ENCODE data around the gene LASP1NB.
"Not testable (repeated sequence)": the region's sequence is repeated elsewhere in the genome, so short reads cannot be mapped to it uniquely, and the experiment has no call there.

The LASP1NB gene

DNA sequence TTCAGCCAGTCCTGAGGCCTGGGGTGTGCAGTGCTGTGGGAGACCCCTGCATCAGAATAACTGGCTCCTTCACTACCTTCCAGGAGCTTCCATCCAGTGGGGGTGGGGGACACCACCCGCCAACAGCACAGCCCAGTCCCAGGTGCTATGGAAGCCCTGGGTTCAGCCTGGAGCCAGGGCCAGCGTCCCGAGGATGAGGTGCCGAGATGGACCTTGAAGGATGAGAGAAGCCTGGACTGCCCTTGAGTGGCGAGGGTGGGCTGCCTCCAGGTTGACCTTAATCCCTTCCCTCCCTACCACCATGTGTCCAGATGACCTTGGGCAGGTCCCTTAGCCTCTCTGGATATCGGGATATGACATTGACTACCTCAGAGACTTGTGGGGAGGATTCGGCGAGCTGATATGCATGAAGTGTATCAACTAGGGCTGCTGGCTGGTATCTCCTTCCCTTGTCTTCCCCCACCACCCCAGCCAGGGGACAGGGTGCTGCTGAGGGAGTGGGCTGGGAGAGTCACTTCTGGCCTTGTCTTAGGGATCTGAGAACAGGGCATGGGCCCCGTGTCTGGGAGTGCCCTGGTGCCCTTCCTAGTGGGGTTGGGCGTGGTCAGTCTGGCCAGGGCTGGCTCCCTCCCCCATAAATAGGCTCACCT, 14.2 kb upstream of the LASP1NB start:
- no peak for DNase-seq (ENCODE audit: low read depth)
- TF ChIP-seq, protein P1, sequence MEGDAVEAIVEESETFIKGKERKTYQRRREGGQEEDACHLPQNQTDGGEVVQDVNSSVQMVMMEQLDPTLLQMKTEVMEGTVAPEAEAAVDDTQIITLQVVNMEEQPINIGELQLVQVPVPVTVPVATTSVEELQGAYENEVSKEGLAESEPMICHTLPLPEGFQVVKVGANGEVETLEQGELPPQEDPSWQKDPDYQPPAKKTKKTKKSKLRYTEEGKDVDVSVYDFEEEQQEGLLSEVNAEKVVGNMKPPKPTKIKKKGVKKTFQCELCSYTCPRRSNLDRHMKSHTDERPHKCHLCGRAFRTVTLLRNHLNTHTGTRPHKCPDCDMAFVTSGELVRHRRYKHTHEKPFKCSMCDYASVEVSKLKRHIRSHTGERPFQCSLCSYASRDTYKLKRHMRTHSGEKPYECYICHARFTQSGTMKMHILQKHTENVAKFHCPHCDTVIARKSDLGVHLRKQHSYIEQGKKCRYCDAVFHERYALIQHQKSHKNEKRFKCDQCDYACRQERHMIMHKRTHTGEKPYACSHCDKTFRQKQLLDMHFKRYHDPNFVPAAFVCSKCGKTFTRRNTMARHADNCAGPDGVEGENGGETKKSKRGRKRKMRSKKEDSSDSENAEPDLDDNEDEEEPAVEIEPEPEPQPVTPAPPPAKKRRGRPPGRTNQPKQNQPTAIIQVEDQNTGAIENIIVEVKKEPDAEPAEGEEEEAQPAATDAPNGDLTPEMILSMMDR (conservative IDR thresholded peaks at IDR 0.05; ENCODE audit: low read depth, low read length), result no peak
- no peak overlapping the region for H3K4me3 ChIP-seq (ENCODE audit: low read length)

DNA sequence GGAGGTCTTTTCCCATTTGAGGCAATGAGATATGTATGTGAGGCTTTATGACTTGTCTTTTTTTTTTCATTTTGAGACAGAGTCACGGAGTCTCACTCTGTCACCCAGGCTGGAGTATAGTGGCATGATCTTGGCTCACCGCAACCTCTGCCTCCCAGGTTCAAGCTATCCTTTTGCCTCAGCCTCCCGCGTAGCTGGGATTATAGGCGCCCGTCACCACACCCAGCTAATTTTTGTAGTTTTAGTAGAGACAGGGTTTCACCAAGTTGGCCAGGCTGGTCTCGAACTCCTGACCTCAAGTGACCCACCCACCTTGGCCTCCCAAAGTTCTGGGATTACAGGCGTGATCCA, 13.7 kb upstream of the LASP1NB start:
- not testable (repeated sequence) for DNase-seq (ENCODE audit: low read depth); H3K4me3 ChIP-seq (ENCODE audit: low read length)

DNA sequence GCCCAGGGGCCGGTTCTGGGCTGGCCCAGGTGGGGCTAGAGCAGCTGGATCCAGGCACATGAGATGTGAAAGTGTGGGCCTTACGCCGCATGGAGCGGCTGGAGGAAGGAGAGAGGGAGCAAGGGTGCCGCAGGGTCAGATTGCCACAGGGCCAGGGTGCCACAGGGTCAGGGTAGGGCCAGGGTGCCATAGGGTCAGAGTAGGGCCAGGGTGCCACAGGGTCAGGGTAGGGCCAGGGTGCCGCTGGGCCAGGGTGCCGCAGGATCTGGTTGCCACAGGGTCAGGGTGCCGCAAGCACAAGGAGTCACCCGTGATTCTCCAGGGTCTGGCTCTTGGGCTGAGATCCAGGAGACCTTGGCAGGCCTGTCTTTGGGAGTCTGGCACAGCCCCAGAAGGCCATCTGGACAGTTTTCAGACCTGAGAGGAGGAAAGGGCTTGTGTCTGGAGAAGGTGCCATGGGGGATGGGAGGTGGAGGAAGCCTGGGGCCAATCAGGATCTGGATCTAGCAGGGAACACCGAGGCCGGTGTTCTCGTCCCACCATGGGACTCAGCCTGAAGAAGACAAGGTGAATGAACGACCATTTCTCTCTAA, 13.1 kb upstream of the LASP1NB start:
- no peak for DNase-seq (ENCODE audit: low read depth)
- TF ChIP-seq, protein P1 (conservative IDR thresholded peaks at IDR 0.05; ENCODE audit: low read depth, low read length), result no peak
- H3K4me3 ChIP-seq (ENCODE audit: low read length), result no peak overlapping the region

DNA sequence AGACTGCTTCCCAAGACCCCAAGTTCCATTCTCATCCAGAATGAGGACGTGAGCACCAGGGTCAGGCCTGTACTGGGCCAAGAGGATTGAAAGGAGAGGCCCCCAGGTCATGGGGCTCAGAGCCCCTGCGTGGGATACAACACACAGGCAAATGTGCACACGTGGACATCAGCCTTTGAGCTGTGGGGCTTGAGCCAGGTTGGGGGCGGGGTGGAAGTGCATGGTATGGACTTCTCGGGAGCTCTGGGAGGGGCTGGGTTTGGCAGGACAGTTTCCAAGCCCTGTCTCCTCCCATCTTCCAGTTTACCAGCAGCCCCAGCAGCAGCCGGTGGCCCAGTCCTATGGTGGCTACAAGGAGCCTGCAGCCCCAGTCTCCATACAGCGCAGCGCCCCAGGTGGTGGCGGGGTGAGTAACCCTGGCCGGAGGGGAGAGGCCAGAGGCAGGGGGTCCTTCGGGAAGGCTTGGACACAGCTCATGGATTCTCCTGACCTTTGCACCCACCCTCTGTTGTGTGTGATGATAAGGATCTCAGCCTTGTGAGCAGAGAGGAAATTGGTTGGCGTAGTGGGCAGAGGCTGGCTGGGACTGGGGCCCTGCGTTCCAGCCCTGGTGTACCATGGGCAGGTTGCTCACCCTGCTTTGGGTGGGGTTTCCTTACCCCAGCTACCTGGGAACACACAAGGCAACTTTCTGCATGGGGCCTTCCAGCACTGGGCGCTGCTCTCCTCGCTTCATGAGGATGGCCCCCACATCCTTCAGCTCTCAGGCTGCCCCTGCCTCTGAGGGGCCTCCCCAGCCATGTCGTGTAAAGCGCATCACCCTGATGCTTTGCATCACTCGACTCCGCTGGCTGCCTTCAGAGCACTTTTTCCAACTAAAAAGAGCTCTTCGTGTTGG, 10.4 kb upstream of the LASP1NB start:
- DNase-seq (ENCODE audit: low read depth), result no peak
- TF ChIP-seq, protein P1 (conservative IDR thresholded peaks at IDR 0.05; ENCODE audit: low read depth, low read length), result no peak
- H3K4me3 ChIP-seq (ENCODE audit: low read length), result no peak overlapping the region

DNA sequence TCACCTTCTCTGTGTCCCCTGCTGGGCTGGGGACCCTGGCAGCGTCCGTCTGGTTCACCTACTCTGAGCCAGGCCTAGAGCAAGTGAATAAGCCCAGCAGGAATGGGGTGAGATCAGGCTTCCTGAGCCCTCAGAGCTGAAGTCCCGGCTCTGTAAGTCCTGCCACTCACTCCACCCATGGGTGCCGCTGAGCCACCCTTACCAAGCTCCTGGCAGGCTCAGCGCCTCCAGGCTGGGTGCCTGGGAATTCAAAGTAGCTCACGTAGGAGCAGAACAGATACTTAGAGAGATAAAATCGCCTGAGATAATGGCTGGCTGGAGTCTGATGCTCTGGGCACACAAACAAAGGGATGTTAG, 9.8 kb upstream of the LASP1NB start:
- H3K4me3 ChIP-seq (ENCODE audit: low read length), result no peak overlapping the region
- TF ChIP-seq, protein P1 (conservative IDR thresholded peaks at IDR 0.05; ENCODE audit: low read depth, low read length), result no peak
- DNase-seq (ENCODE audit: low read depth), result no peak

DNA sequence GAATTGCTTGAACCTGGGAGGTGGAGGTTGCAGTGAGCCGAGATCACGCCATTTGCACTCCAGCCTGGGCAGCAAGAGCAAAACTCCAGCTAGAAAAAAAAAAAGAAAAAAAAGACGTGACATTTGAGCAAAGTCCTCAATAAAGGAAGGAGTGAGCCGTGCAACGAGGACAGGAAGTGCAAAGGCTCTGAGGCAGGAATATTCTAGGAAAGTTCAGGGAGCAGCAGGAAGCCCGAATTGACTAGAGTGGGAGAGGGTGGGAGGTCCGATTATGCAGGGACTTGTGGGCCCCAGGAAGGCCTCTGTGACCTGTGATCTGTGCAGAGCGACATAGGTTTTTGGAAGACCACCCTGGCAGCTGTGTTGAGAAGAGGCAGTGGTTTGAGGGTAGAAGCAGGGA, 8.6 kb upstream of the LASP1NB start:
- no peak for DNase-seq (ENCODE audit: low read depth)
- TF ChIP-seq, protein P1 (conservative IDR thresholded peaks at IDR 0.05; ENCODE audit: low read depth, low read length), result no peak
- H3K4me3 ChIP-seq (ENCODE audit: low read length), result no peak overlapping the region

DNA sequence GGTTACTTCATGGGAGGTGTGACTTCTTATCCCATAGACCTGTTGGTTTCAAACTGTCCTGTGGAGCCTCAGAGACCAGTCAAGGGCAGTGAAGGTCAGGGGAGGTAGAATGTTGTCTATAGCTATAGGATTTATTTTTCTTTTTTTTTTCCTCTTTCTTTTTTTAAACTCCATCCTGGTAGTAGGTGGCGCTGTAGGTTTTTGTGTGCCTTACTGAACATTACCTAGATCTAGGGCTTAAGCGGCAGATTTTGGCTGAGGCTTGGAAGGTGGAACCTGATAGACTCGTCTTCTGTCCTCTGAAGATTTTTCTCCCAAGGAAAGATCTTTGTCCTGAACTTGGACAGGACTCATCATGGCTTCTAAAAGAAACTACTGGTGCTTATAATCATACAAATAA, 8.2 kb upstream of the LASP1NB start:
- TF ChIP-seq, protein P1 (conservative IDR thresholded peaks at IDR 0.05; ENCODE audit: low read depth, low read length), result peak; percentile 24
- H3K4me3 ChIP-seq (ENCODE audit: low read length), result no peak overlapping the region
- DNase-seq (ENCODE audit: low read depth), result no peak

All from retinal pigment epithelial cell (primary cell).